IMR-90 (cell line): ENCODE measurements around the gene HRH2. TPM values are rescaled to one million over a fixed set of nuclear protein-coding genes. Genes with fewer than 3 reads are reported as not detected.

ENCODE experiments used
- ATAC-seq: fragments of 200-7000 bp; cut with Tn5 transposase; 2 replicates; pipeline ENCODE4 v1.9.1; 2020; ENCODE audit warnings: low read depth, mild to moderate bottlenecking, moderate library complexity
- BruUV-seq: library from RNA; stranded (reverse); fragments of 400-500 nt; replicated peaks from 2 replicates; lab custom pipeline; 2021; lab: Mats Ljungman, UMichigan
- CTCF ChIA-PET: fragments of 300-600 bp; formaldehyde crosslinking; extraction: SDS; loops from one replicate; lab custom pipeline; 2021; ENCODE audit warnings: antibody characterized with exemption; lab: Yijun Ruan, JAX
- POLR2A ChIA-PET: fragments of 300-600 bp; sonication (Branson Sonifier 250); formaldehyde crosslinking; loops from one replicate; lab custom pipeline; 2022; ENCODE audit warnings: antibody characterized with exemption; ENCODE audit not compliant: unreplicated experiment; lab: Charles Lee
- DNase-seq: peaks from one replicate; pipeline ENCODE4 v3.0.0; 2013
- H2AFZ ChIP-seq: replicated peaks from 2 replicates; pipeline ENCODE3; 2013; ENCODE audit warnings: low read length, mild to moderate bottlenecking; ENCODE audit not compliant: poor library complexity
- H2AK5ac ChIP-seq: 2 replicates; pipeline ENCODE4 v1.6.1; 2013; ENCODE audit warnings: low read depth, low read length, inconsistent platforms
- H2AK9ac ChIP-seq: replicated peaks from 2 replicates; pipeline ENCODE3; 2013; ENCODE audit warnings: mild to moderate bottlenecking, low read depth, low read length, moderate library complexity; ENCODE audit not compliant: poor library complexity
- H2BK120ac ChIP-seq: 2 replicates; pipeline ENCODE4 v1.6.1; 2013; ENCODE audit warnings: low read depth, low read length, inconsistent platforms
- H2BK15ac ChIP-seq: 3 replicates; pipeline ENCODE4 v1.6.1; 2013; ENCODE audit warnings: low read depth, low read length, inconsistent platforms
- H2BK20ac ChIP-seq: 2 replicates; pipeline ENCODE4 v1.6.1; 2013; ENCODE audit warnings: low read depth, mild to moderate bottlenecking, inconsistent platforms, low read length, moderate library complexity
- H2BK5ac ChIP-seq: 2 replicates; pipeline ENCODE4 v1.6.1; 2013; ENCODE audit warnings: mild to moderate bottlenecking, low read depth, low read length, inconsistent platforms; ENCODE audit not compliant: poor library complexity, severe bottlenecking
- H3K14ac ChIP-seq: replicated peaks from 2 replicates; pipeline ENCODE4 v1.6.1; 2013; ENCODE audit warnings: low read depth, low read length, inconsistent platforms
- H3K18ac ChIP-seq: 2 replicates; pipeline ENCODE4 v1.6.1; 2013; ENCODE audit warnings: low read depth, low read length, control low read depth
- H3K23ac ChIP-seq: 2 replicates; pipeline ENCODE4 v1.6.1; 2013; ENCODE audit warnings: low read depth, low read length, inconsistent platforms
- H3K27ac ChIP-seq: 2 replicates; pipeline ENCODE4 v1.5.1; 2013; ENCODE audit warnings: mild to moderate bottlenecking, control low read depth, low read length; ENCODE audit not compliant: insufficient read depth
- H3K27me3 ChIP-seq: 2 replicates; pipeline ENCODE4 v1.6.1; 2013; ENCODE audit warnings: low read length; ENCODE audit not compliant: control insufficient read depth, insufficient read depth
- H3K36me3 ChIP-seq: 2 replicates; pipeline ENCODE4 v1.6.1; 2013; ENCODE audit warnings: low read length, mixed read lengths; ENCODE audit not compliant: control insufficient read depth, insufficient read depth
- H3K4ac ChIP-seq: 2 replicates; pipeline ENCODE4 v1.6.1; 2013; ENCODE audit warnings: low read depth, low read length, inconsistent platforms
- H3K4me1 ChIP-seq: 2 replicates; pipeline ENCODE4 v1.6.1; 2013; ENCODE audit warnings: low read length, mixed read lengths; ENCODE audit not compliant: control insufficient read depth, insufficient read depth
- H3K4me2 ChIP-seq: 2 replicates; pipeline ENCODE4 v1.6.1; 2013; ENCODE audit warnings: low read depth, mild to moderate bottlenecking, control low read depth, low read length, moderate library complexity
- H3K4me3 ChIP-seq: 2 replicates; pipeline ENCODE4 v1.5.1; 2013; ENCODE audit warnings: low read depth, mild to moderate bottlenecking, control low read depth, low read length, moderate library complexity; ENCODE audit not compliant: insufficient read depth
- H3K56ac ChIP-seq: 2 replicates; pipeline ENCODE4 v1.6.1; 2013; ENCODE audit warnings: low read length, inconsistent platforms; ENCODE audit not compliant: insufficient read depth; ENCODE audit errors: extremely low read depth
- H3K79me1 ChIP-seq, 2 experiments: 2 replicates each; pipeline ENCODE4 v1.6.1; 2013; ENCODE audit warnings: low read length in 2 of 2, inconsistent platforms in 1 of 2, low read depth in 1 of 2
- H3K9ac ChIP-seq: 2 replicates; pipeline ENCODE4 v1.6.1; 2013; ENCODE audit warnings: low read depth, low read length, control low read depth
- H3K9me1 ChIP-seq: 2 replicates; pipeline ENCODE4 v1.6.1; 2013; ENCODE audit warnings: low read length, inconsistent platforms; ENCODE audit not compliant: insufficient read depth
- H3K9me3 ChIP-seq: 2 replicates; pipeline ENCODE4 v1.6.1; 2013; ENCODE audit warnings: low read length; ENCODE audit not compliant: control insufficient read depth, insufficient read depth
- H4K20me1 ChIP-seq: 2 replicates; pipeline ENCODE4 v1.6.1; 2013; ENCODE audit warnings: low read length, inconsistent platforms; ENCODE audit not compliant: insufficient read depth
- H4K5ac ChIP-seq: 2 replicates; pipeline ENCODE4 v1.6.1; 2013; ENCODE audit warnings: mild to moderate bottlenecking, low read depth, low read length, control low read depth
- H4K8ac ChIP-seq, 2 experiments: 2 replicates each; pipeline ENCODE4 v1.6.1; 2013; ENCODE audit warnings: low read depth in 2 of 2, low read length in 2 of 2, control low read depth in 1 of 2, inconsistent platforms in 1 of 2
- H4K91ac ChIP-seq: 2 replicates; pipeline ENCODE4 v1.6.1; 2013; ENCODE audit warnings: low read depth, low read length, inconsistent platforms; ENCODE audit not compliant: insufficient read depth
- CEBPB ChIP-seq: IDR thresholded peaks from 2 replicates; pipeline ENCODE4 v1.6.1; 2012; ENCODE audit warnings: low read depth, low read length, improper control_type of control experiment
- CHD1 ChIP-seq: IDR thresholded peaks from 2 replicates; pipeline ENCODE4 v1.6.1; 2012; ENCODE audit warnings: low read depth, low read length, improper control_type of control experiment
- CTCF ChIP-seq: conservative IDR thresholded peaks from 2 replicates; pipeline ENCODE4 v1.5.1; 2012; ENCODE audit warnings: mild to moderate bottlenecking, low read depth, low read length, improper control_type of control experiment
- ELK1 ChIP-seq: fragments of 150-350 bp; IDR thresholded peaks from 2 replicates; pipeline ENCODE4 v1.6.1; 2016; ENCODE audit warnings: low read depth, mild to moderate bottlenecking, low read length, moderate library complexity, borderline replicate concordance
- FOS ChIP-seq: fragments of 150-350 bp; IDR thresholded peaks from 2 replicates; pipeline ENCODE4 v1.6.1; 2016; ENCODE audit warnings: low read depth, low read length
- MAFK ChIP-seq: IDR thresholded peaks from 2 replicates; pipeline ENCODE4 v1.6.1; 2012; ENCODE audit warnings: low read depth, low read length, improper control_type of control experiment
- MAZ ChIP-seq: IDR thresholded peaks from 2 replicates; pipeline ENCODE4 v1.6.1; 2012; ENCODE audit warnings: low read depth, mild to moderate bottlenecking, low read length, improper control_type of control experiment, moderate library complexity, borderline replicate concordance
- MXI1 ChIP-seq: IDR thresholded peaks from 2 replicates; pipeline ENCODE4 v1.6.1; 2012; ENCODE audit warnings: low read depth, mild to moderate bottlenecking, low read length, moderate library complexity, borderline replicate concordance
- NFE2L2 ChIP-seq: fragments of 150-350 bp; IDR thresholded peaks from 2 replicates; pipeline ENCODE4 v1.6.1; 2016; ENCODE audit warnings: low read depth, mild to moderate bottlenecking, low read length
- RAD21 ChIP-seq: IDR thresholded peaks from 2 replicates; pipeline ENCODE4 v1.6.1; 2012; ENCODE audit warnings: low read length, improper control_type of control experiment
- RCOR1 ChIP-seq: IDR thresholded peaks from 2 replicates; pipeline ENCODE4 v1.6.1; 2012; ENCODE audit warnings: mild to moderate bottlenecking, low read length, improper control_type of control experiment; ENCODE audit not compliant: insufficient replicate concordance
- RFX5 ChIP-seq: IDR thresholded peaks from 2 replicates; pipeline ENCODE4 v1.8.0; 2012; ENCODE audit warnings: low read depth, mild to moderate bottlenecking, low read length, moderate library complexity
- WGBS, 2 experiments: methylation state at CpG; one replicate each; pipeline versions ENCODE4 v1.1.5 to v1.1.7; 2013; ENCODE audit warnings: missing lambda C conversion rate in 2 of 2; ENCODE audit not compliant: insufficient read length in 1 of 2; ENCODE audit errors: extremely low coverage in 2 of 2; 5-methylcytosine and 5-hydroxymethylcytosine counted together
- dilution Hi-C: fragments of 300-500 bp; cut with HindIII; formaldehyde crosslinking; loops from one replicate; pipeline ENCODE4 v1.14.3; 2018; ENCODE audit warnings: low sequenced_read_pairs; ENCODE audit not compliant: unreplicated experiment
- in situ Hi-C: fragments of 300-500 bp; cut with MboI; formaldehyde crosslinking; loops from 3 replicates; pipeline ENCODE4 v1.14.3; 2019; ENCODE audit warnings: low sequenced_read_pairs, inconsistent platforms, mixed read lengths
- intact Hi-C: fragments of 100-400 bp; cut with micrococcal nuclease; formaldehyde crosslinking; loops from 2 replicates; pipeline ENCODE4 v1.10.0; 2022
- polyA plus RNA-seq, 3 experiments: library from polyadenylated mRNA; depleted of rRNA; stranded (reverse); fragments of >200 nt; gene quantifications; 2 replicates each; pipeline ENCODE4 v1.2.3, GENCODE V29; 2012; ENCODE audit warnings: low replicate concordance in 1 of 3
- total RNA-seq: library from RNA; depleted of rRNA; stranded (reverse); fragments of >200 nt; gene quantifications from 2 replicates; pipeline ENCODE4 v1.2.3, GENCODE V29; 2012

HRH2 gene
- total and polyA plus RNA-seq, 2 of the 4 experiments (the other 2 are of a cell fraction) = not detected

DNA sequence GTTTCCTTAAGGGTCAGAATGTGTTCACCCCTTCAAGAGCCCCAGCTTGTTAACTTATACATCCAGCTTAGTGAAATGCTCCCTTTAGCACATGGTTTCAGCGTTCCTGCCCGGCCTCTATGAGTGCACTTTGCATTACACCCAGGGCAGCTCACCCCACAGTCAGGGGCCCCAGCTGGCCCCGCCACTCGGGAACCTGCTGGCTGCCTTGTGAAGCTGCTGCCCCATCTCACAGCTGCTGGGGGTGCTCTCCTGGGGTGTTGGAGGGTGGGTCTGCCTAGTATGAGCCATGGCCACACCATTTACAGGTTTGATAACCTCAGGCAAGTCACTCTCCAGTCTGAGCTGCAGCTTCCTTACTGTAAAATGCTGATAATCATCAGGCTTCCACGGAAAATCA lies 32.2 kb downstream of the HRH2 start:
- no peak overlapping the region for H4K91ac ChIP-seq
- no peak overlapping the region for H3K4me2 ChIP-seq
- no peak overlapping the region for H3K4me3 ChIP-seq
- no peaks in the 10 kb centered on the region for H3K36me3 ChIP-seq
- ATAC-seq (no peak), DNase-seq (no peak)
- BruUV-seq = no TSS peak
- POLR2A ChIA-PET = no interaction called here
- TF ChIP-seq FOS = no peak
- TF ChIP-seq RAD21 = no peak
- TF ChIP-seq RFX5 = no peak
- no peak for TF ChIP-seq NFE2L2
- TF ChIP-seq CHD1 = no peak
- no peak for TF ChIP-seq CEBPB
- TF ChIP-seq MAFK = no peak
- no peak for TF ChIP-seq MAZ
- TF ChIP-seq ELK1 = no peak
- TF ChIP-seq RCOR1 = no peak
- no peak for TF ChIP-seq CTCF
- TF ChIP-seq MXI1 = no peak
- H3K4me1 ChIP-seq = no peaks in the 10 kb centered on the region
- no CpG with 5 or more reads among the region's 5 CpGs for WGBS, 2 experiments
- dilution Hi-C loops (no loop called here), intact Hi-C loops (no loop called here), in situ Hi-C loops (no loop called here)
- no peaks in the 10 kb centered on the region for H3K27me3 ChIP-seq
- H3K4ac ChIP-seq = no peak overlapping the region
- no peak overlapping the region for H2AK9ac ChIP-seq
- H4K20me1 ChIP-seq = no peaks in the 10 kb centered on the region
- no peak overlapping the region for H2AK5ac ChIP-seq
- H2BK20ac ChIP-seq = no peak overlapping the region
- H2BK5ac ChIP-seq = no peak overlapping the region
- H3K27ac ChIP-seq = no peak overlapping the region
- H2BK15ac ChIP-seq = no peak overlapping the region
- no peak overlapping the region for H3K9ac ChIP-seq
- no peaks in the 10 kb centered on the region for H3K9me1 ChIP-seq
- no peak overlapping the region for H4K5ac ChIP-seq
- H2BK120ac ChIP-seq = no peak overlapping the region
- H3K18ac ChIP-seq = no peak overlapping the region
- H3K14ac ChIP-seq = no peak overlapping the region
- no peak overlapping the region for H2AFZ ChIP-seq
- H4K8ac ChIP-seq = no peak overlapping the region
- no peak overlapping the region for H3K56ac ChIP-seq
- H3K79me1 ChIP-seq = no peaks in the 10 kb centered on the region
- peaks cover 9% of the 10 kb centered on the region for H3K9me3 ChIP-seq
- no peak overlapping the region for H3K23ac ChIP-seq
- CTCF ChIA-PET = no interaction called here
